HG02798 (cell line): Measurements from ENCODE around the gene SEMA6B.
"Not testable (repeated sequence)": the region's sequence is repeated elsewhere in the genome, so short reads cannot be mapped to it uniquely, and the experiment has no call there.

Source experiments
- ATAC-seq: cut with Tn5 transposase; IDR thresholded peaks from one replicate; pipeline ENCODE4 v1.9.1; 2021; ENCODE audit warnings: mild to moderate bottlenecking; ENCODE audit not compliant: unreplicated experiment, poor library complexity

The SEMA6B gene

DNA sequence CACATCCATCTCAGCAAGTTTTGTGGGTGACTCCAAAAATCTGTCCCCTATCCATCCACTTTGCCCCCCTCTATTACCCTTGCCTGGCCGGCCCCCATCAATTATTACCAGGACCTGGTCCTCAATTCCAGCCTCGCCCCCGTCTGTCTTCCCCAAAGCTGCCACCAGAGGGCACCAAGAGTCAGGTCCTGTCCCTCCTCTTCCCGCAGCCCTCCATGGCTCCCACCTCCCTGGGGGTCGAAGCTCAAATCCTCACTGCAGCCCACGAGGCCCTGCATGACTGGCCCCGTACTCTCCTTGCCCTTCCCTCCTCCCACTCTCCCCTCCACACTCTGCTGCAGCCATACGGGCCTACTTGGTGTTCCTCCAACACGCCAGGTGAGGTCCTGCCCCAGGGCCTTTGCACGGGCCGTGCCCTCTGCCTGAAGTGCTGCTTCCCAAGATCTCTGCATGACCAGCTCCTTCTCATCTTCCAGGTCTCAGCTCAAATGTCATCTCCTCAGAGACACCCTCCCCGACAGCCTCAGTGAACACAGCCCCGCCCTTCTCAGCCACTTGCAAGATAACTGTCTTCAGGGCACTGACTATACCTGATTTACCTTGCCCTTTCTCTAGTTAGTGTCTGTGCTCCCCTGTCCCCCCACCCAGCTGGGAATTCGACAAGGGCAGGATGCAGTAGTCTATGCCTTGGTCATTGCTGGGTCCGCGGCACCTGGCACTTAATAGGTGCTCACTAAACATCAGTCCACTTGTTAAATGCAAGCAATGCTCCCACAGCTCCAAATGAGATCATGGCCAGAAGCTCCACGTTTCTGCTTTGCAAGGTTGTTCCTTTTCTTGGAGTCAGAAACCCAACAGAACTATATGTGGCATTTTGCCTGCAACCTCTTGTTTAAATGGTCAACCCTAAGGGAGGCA lies 16.8 kb upstream of the SEMA6B start:
- ATAC-seq = no peak

DNA sequence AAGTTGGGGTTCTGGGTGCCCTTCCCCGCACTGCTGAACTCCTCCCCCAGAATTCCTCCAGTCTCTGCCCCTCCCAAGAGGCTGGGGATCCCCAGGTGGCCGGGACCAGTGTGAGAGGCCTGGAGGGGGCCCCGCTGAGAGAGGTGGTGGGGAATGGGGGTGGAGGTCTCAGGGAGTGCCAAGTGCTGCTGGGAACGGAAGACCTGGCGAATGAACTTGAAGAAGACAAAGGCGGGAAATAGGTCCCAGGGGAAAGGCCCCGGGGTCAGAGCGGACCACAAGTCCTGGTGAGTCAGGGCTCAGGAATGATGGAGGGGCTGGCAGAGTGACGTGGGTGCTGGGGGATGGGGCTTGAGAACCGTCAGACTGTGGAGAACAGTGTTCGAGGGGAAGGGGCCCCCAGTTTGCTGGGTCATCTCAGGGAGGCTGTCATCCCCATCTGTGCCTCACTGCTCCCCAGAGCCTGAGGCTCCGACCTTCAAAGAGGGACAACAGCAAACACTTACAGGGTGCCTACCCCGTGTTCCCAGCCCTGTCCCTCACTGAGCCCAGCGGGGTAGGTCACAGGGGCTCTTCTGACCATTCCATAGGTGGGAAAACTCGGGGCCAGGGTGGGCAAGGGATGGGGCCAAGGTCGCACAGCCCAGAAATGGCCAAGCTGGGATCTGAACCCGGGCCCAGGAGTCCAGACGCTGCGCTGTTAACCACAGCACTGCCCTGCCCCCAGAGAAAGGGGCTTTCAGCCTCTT lies 16.0 kb upstream of the SEMA6B start:
- no peak for ATAC-seq

GRCh38 chr19:4573682-4574081 lies 14.2 kb upstream of the SEMA6B start:
- ATAC-seq = no peak

- no peak for ATAC-seq
Measured at GRCh38 chr19:4571305-4571917, 11.9 kb upstream of the SEMA6B start.

GRCh38 chr19:4570916-4571304 lies 11.4 kb upstream of the SEMA6B start:
- no peak for ATAC-seq

- ATAC-seq = no peak
Measured at GRCh38 chr19:4570402-4570801, 10.9 kb upstream of the SEMA6B start.

- no peak for ATAC-seq
Measured at GRCh38 chr19:4568886-4569285, 9.4 kb upstream of the SEMA6B start.

DNA sequence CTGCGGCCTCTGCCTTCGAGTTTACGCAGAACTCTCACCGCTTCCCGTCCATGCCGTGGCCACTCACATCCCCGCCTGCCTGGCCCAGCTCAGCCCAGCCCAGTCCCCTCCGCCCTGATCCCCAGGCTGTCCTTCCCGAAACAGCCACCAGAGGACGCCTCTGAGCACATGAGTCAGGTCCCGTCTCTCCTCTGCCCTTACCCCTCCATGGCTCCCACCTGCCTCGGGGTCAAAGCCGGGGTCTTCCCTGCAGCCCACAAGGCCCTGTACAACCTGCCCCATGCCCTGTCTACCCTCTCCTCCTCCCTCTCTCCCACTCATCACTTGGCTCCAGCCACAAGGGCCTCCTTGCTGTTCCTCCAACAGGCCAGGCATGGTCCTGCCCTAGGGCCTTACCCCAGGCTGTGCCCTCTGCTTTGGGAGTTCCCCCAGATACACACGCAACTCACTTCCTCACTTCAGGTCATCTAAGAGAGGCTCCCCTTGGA lies 8.1 kb upstream of the SEMA6B start:
- no peak for ATAC-seq

- ATAC-seq = no peak
Measured at GRCh38 chr19:4566402-4567051, 7.0 kb upstream of the SEMA6B start.

DNA sequence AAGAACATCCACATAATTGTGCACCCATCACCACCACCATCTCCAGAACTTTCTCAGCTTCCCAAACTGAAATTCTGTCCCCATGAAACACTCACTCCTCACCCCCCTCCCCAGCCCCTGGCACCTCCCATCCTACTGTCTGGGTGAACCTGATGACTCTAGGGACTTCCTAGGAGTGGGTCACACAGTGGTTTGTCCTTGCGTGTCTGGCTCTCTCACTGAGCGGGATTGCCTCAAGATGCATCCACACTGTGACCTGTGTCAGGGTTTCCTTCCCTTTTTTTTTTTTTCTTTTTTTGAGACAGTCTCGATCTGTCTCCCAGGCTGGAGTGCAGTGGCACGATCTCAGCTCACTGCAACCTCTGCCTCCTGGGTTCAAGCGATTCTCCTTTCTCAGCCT lies 4.1 kb upstream of the SEMA6B start:
- ATAC-seq = not testable (repeated sequence)

GRCh38 chr19:4562085-4562484 lies 2.6 kb upstream of the SEMA6B start:
- not testable (repeated sequence) for ATAC-seq

DNA sequence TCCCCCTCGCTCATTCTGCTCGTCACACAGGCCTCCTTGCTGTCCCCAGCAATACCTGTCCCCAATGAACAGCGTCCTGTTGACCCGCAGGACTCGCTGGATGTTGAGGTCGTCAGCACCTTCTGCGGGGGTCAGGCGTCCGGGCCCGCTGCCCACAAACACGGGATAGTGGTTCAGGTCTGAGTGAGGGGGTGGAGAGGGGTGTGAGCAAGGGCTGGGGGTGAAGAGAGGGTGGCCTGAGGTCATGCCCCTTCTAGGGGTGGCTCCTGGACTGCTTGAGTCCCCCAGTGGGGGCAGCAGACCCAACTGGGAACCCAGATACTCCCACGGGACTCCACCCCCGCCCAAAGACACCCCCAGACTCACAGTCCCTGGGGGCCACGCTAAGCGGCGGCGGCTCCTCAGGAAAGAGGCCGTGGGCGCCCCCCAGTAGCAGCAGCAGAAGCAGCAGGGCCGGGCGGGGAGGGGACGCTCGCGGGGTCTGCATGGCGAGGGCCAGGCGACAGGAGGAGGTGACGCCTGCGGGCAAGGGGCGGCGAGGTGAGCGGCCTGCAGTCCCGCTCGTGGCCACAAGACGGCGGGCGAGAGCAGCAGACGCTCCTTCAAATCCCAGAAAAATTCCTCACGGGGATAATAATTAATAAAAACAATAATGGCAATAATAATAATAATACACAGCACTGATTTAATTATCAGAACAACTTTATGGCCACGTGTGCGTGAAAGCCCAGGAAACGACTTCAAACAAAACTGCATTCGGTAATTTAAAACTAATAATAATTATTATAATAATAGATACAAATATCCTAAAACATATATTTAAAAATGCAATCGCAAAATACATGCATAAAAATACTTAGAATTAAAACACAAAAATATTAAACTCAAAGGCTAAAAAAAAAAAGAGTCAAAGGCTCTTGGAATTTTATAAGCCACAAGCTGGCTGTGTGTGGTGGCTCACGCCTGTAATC lies 1.2 kb downstream of the SEMA6B start:
- no peak for ATAC-seq

- no peak for ATAC-seq
Measured at GRCh38 chr19:4557144-4557970, 2.1 kb downstream of the SEMA6B start.

DNA sequence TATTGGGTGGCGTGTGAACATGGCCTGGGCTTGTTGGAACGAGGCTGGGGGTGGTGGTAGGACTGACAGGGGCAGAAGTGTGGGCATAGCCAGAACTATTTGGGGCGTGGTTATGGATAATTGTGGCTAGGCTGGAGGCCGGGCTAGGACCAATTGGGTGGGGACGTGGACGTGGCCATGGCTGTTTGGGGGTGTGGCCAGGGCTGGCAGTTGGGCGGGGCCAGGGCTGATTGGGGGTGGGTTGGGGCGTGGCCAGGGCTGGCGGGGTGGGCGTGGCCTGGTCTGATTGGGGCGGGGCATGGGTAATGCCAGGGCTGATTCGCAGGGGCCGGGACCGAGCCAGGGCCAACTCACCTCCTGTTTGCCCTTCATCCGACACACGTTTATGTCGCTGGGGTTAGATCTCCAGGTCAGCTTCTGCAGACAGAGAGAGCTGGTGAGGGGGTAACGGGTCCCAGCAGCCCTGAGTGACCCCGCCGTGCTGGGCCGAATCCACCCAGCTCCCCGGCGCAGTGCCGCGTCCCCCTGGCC lies 2.8 kb downstream of the SEMA6B start:
- ATAC-seq = no peak

- ATAC-seq = no peak
Measured at GRCh38 chr19:4555657-4556561, 3.6 kb downstream of the SEMA6B start.

- no peak for ATAC-seq
Measured at GRCh38 chr19:4554717-4555116, 4.8 kb downstream of the SEMA6B start.

GRCh38 chr19:4553775-4554174 lies 5.7 kb downstream of the SEMA6B start:
- ATAC-seq = no peak
